ENCODE measurements around the gene TDRD1.

TDRD1 gene

GRCh38 chr10:114183563-114183962 is 4.4 kb downstream of the TDRD1 start:
- no peak for DNase-seq
- no peak overlapping the region for H3K27ac Mint-ChIP-seq
- H3K4me1 Mint-ChIP-seq (ENCODE audit: low read depth in 2 of 2): no peaks in the 10 kb centered on the region
- H3K9me3 Mint-ChIP-seq: no peaks in the 10 kb centered on the region
- no peak overlapping the region for H3K4me3 Mint-ChIP-seq
- H3K27me3 Mint-ChIP-seq: peaks cover 15 to 34% of the 10 kb centered on the region in 2 donors
- ATAC-seq (replicated peaks): no peak
- no peaks in the 10 kb centered on the region for H3K36me3 Mint-ChIP-seq (ENCODE audit: insufficient read depth)

- Mint-ChIP-seq H3K27me3 (peaks cover 15 to 27% of the 10 kb centered on the region in 2 donors), H3K36me3 (ENCODE audit: insufficient read depth) (no peaks in the 10 kb centered on the region), H3K4me3 (no peak overlapping the region), H3K27ac (no peak overlapping the region), H3K4me1 (ENCODE audit: low read depth in 2 of 2) (no peaks in the 10 kb centered on the region), H3K9me3 (no peaks in the 10 kb centered on the region)
- no peak for DNase-seq
- no peak for ATAC-seq (replicated peaks)
These were observed 5.1 kb downstream of the TDRD1 start for GRCh38 chr10:114184276-114184675.

GRCh38 chr10:114188001-114188400 is 8.8 kb downstream of the TDRD1 start:
- DNase-seq: no peak
- H3K4me3 Mint-ChIP-seq: no peak overlapping the region

GRCh38 chr10:114188900-114189299 is 9.7 kb downstream of the TDRD1 start:
- DNase-seq (no peak), ATAC-seq (replicated peaks) (no peak)
- Mint-ChIP-seq H3K9me3 (no peaks in the 10 kb centered on the region), H3K4me1 (ENCODE audit: low read depth in 2 of 2) (no peaks in the 10 kb centered on the region), H3K4me3 (no peak overlapping the region), H3K36me3 (ENCODE audit: insufficient read depth) (peaks cover 4% of the 10 kb centered on the region), H3K27ac (no peak overlapping the region), H3K27me3 (peaks cover 21 to 32% of the 10 kb centered on the region in 2 donors)

More at GRCh38 chr10:114188001-114188400, 8.8 kb downstream of the TDRD1 start:
- H3K27ac Mint-ChIP-seq: no peak overlapping the region
- peaks cover 4% of the 10 kb centered on the region for H3K36me3 Mint-ChIP-seq (ENCODE audit: insufficient read depth)
- peaks cover 15 to 25% of the 10 kb centered on the region in 2 donors for H3K27me3 Mint-ChIP-seq
- no peaks in the 10 kb centered on the region for H3K9me3 Mint-ChIP-seq
- no peak for ATAC-seq (replicated peaks)
- no peaks in the 10 kb centered on the region for H3K4me1 Mint-ChIP-seq (ENCODE audit: low read depth in 2 of 2)

GRCh38 chr10:114189700-114190099 is 10.5 kb downstream of the TDRD1 start:
- Mint-ChIP-seq H3K36me3 (ENCODE audit: insufficient read depth) (peaks cover 4% of the 10 kb centered on the region), H3K27ac (no peak overlapping the region), H3K4me3 (no peak overlapping the region), H3K9me3 (no peaks in the 10 kb centered on the region), H3K4me1 (ENCODE audit: low read depth in 2 of 2) (no peaks in the 10 kb centered on the region), H3K27me3 (peaks cover 29 to 35% of the 10 kb centered on the region in 2 donors)
- DNase-seq: no peak
- ATAC-seq (replicated peaks): no peak

- Mint-ChIP-seq H3K9me3 (no peaks in the 10 kb centered on the region), H3K4me1 (ENCODE audit: low read depth in 2 of 2) (peaks cover 0 to 7% of the 10 kb centered on the region in 2 donors), H3K4me3 (no peak overlapping the region), H3K27ac (peak overlapping the region in 1 of 2 donors; percentile 2), H3K36me3 (ENCODE audit: insufficient read depth) (peaks cover 4% of the 10 kb centered on the region), H3K27me3 (peaks cover 51 to 52% of the 10 kb centered on the region in 2 donors)
- no peak for ATAC-seq (replicated peaks)
- no peak for DNase-seq
These were observed 15.9 kb downstream of the TDRD1 start for GRCh38 chr10:114195079-114195478.

- DNase-seq: no peak
- Mint-ChIP-seq H3K36me3 (ENCODE audit: insufficient read depth) (no peaks in the 10 kb centered on the region), H3K4me3 (no peak overlapping the region), H3K27ac (no peak overlapping the region), H3K27me3 (peaks cover 79 to 80% of the 10 kb centered on the region in 2 donors), H3K4me1 (ENCODE audit: low read depth in 2 of 2) (peaks cover 0 to 7% of the 10 kb centered on the region in 2 donors), H3K9me3 (no peaks in the 10 kb centered on the region)
- no peak for ATAC-seq (replicated peaks)
These were observed 20.1 kb downstream of the TDRD1 start for GRCh38 chr10:114199239-114199638.

GRCh38 chr10:114202812-114203211 is 23.7 kb downstream of the TDRD1 start:
- Mint-ChIP-seq H3K9me3 (no peaks in the 10 kb centered on the region), H3K27ac (no peak overlapping the region), H3K4me3 (no peak overlapping the region), H3K4me1 (ENCODE audit: low read depth in 2 of 2) (no peaks in the 10 kb centered on the region), H3K36me3 (ENCODE audit: insufficient read depth) (no peaks in the 10 kb centered on the region), H3K27me3 (peaks cover 59 to 68% of the 10 kb centered on the region in 2 donors)
- no peak for DNase-seq
- no peak for ATAC-seq (replicated peaks)

- Mint-ChIP-seq H3K27ac (no peak overlapping the region), H3K4me1 (ENCODE audit: low read depth in 2 of 2) (no peaks in the 10 kb centered on the region), H3K27me3 (peaks cover 36 to 41% of the 10 kb centered on the region in 2 donors), H3K4me3 (no peak overlapping the region), H3K9me3 (no peaks in the 10 kb centered on the region), H3K36me3 (ENCODE audit: insufficient read depth) (no peaks in the 10 kb centered on the region)
- ATAC-seq (replicated peaks): no peak
- DNase-seq: no peak
These were observed 27.7 kb downstream of the TDRD1 start for GRCh38 chr10:114206902-114207301.

- H3K27me3 Mint-ChIP-seq: peaks cover 32 to 36% of the 10 kb centered on the region in 2 donors
- no peaks in the 10 kb centered on the region for H3K36me3 Mint-ChIP-seq (ENCODE audit: insufficient read depth)
- no peak for ATAC-seq (replicated peaks)
- no peak overlapping the region for H3K4me3 Mint-ChIP-seq
- H3K4me1 Mint-ChIP-seq (ENCODE audit: low read depth in 2 of 2): no peaks in the 10 kb centered on the region
- DNase-seq: no peak
- H3K27ac Mint-ChIP-seq: no peak overlapping the region
- H3K9me3 Mint-ChIP-seq: no peaks in the 10 kb centered on the region
These were observed 28.2 kb downstream of the TDRD1 start for GRCh38 chr10:114207349-114207748.

- H3K27ac Mint-ChIP-seq: no peak overlapping the region
- no peaks in the 10 kb centered on the region for H3K36me3 Mint-ChIP-seq (ENCODE audit: insufficient read depth)
- no peak for DNase-seq
- ATAC-seq (replicated peaks): no peak
- H3K9me3 Mint-ChIP-seq: no peaks in the 10 kb centered on the region
- peaks cover 26 to 27% of the 10 kb centered on the region in 2 donors for H3K27me3 Mint-ChIP-seq
- H3K4me1 Mint-ChIP-seq (ENCODE audit: low read depth in 2 of 2): no peaks in the 10 kb centered on the region
- no peak overlapping the region for H3K4me3 Mint-ChIP-seq
These were observed 29.2 kb downstream of the TDRD1 start for GRCh38 chr10:114208351-114208750.

- Mint-ChIP-seq H3K4me1 (ENCODE audit: low read depth in 2 of 2) (no peaks in the 10 kb centered on the region), H3K4me3 (no peak overlapping the region), H3K27ac (no peak overlapping the region), H3K27me3 (peaks cover 19 to 28% of the 10 kb centered on the region in 2 donors), H3K36me3 (ENCODE audit: insufficient read depth) (no peaks in the 10 kb centered on the region), H3K9me3 (no peaks in the 10 kb centered on the region)
- DNase-seq (no peak), ATAC-seq (replicated peaks) (no peak)
These were observed 33.0 kb downstream of the TDRD1 start for GRCh38 chr10:114212153-114212552.

- Mint-ChIP-seq H3K36me3 (ENCODE audit: insufficient read depth) (no peaks in the 10 kb centered on the region), H3K4me3 (no peak overlapping the region), H3K4me1 (ENCODE audit: low read depth in 2 of 2) (no peaks in the 10 kb centered on the region), H3K9me3 (no peaks in the 10 kb centered on the region), H3K27ac (no peak overlapping the region), H3K27me3 (peaks cover 23 to 46% of the 10 kb centered on the region in 2 donors)
- DNase-seq (no peak), ATAC-seq (replicated peaks) (no peak)
These were observed 35.9 kb downstream of the TDRD1 start for GRCh38 chr10:114215033-114215432.

GRCh38 chr10:114220281-114220680 is 41.1 kb downstream of the TDRD1 start:
- Mint-ChIP-seq H3K27me3 (peaks cover 52 to 70% of the 10 kb centered on the region in 2 donors), H3K9me3 (no peaks in the 10 kb centered on the region), H3K4me1 (ENCODE audit: low read depth in 2 of 2) (no peaks in the 10 kb centered on the region), H3K36me3 (ENCODE audit: insufficient read depth) (no peaks in the 10 kb centered on the region), H3K27ac (no peak overlapping the region), H3K4me3 (no peak overlapping the region)
- no peak for DNase-seq
- no peak for ATAC-seq (replicated peaks)

- ATAC-seq (replicated peaks): no peak
- H3K27me3 Mint-ChIP-seq: peaks cover 53 to 71% of the 10 kb centered on the region in 2 donors
- no peak overlapping the region for H3K4me3 Mint-ChIP-seq
These were observed 42.1 kb downstream of the TDRD1 start for GRCh38 chr10:114221235-114221634.

More at GRCh38 chr10:114221235-114221634, 42.1 kb downstream of the TDRD1 start:
- Mint-ChIP-seq H3K4me1 (ENCODE audit: low read depth in 2 of 2) (no peaks in the 10 kb centered on the region), H3K36me3 (ENCODE audit: insufficient read depth) (no peaks in the 10 kb centered on the region), H3K9me3 (no peaks in the 10 kb centered on the region), H3K27ac (no peak overlapping the region)
- DNase-seq: no peak

All from effector memory CD8-positive, alpha-beta T cell (primary cell).